ENCODE measurements around the gene FRMPD4.

Gene FRMPD4

DNA sequence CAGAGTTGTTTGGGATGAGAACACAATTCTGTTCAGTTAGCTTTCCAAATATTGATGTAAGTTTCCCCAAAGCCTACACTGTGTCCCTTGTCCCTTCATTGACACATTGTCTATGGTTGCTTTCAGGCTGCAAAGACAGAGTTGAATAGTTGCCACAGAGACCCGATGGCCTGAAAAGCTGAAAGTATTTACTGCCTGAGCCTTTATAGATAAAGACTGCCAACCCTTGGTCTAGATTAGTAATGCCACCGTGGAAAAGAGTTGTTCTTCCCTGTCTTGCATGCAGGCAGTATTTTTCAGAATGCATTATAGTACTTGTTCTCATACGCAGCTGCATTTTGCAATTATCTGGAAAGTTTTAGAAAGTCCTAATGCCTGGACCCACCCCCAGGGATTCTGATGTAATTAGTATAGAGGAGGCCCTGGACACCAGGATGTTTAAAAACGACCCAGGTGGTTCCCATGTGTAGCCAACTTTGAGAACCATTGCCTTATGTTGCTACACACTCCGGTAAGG, 180.8 kb downstream of the FRMPD4 start:
- H3K4me3 ChIP-seq (ENCODE audit: low read depth in 1 of 2, low read length in 2 of 2): no peak overlapping the region
- H3K4me1 ChIP-seq (ENCODE audit: control insufficient read depth in 1 of 2, insufficient read depth in 2 of 2, low read length in 2 of 2): no peaks in the 10 kb centered on the region
- no peak overlapping the region for H3K27ac ChIP-seq (ENCODE audit: low read depth, low read length)
- H3K36me3 ChIP-seq (ENCODE audit: control insufficient read depth in 1 of 2, insufficient read depth in 2 of 2, low read length in 2 of 2): no peaks in the 10 kb centered on the region
- H3K27me3 ChIP-seq (ENCODE audit: control insufficient read depth in 1 of 2, insufficient read depth in 2 of 2, low read length in 2 of 2): no peaks in the 10 kb centered on the region
- no peak overlapping the region for H3K9ac ChIP-seq (ENCODE audit: low read depth in 1 of 2, low read length in 2 of 2)
- no peaks in the 10 kb centered on the region for H3K9me3 ChIP-seq (ENCODE audit: control insufficient read depth in 1 of 2, low read length in 2 of 2)

DNA sequence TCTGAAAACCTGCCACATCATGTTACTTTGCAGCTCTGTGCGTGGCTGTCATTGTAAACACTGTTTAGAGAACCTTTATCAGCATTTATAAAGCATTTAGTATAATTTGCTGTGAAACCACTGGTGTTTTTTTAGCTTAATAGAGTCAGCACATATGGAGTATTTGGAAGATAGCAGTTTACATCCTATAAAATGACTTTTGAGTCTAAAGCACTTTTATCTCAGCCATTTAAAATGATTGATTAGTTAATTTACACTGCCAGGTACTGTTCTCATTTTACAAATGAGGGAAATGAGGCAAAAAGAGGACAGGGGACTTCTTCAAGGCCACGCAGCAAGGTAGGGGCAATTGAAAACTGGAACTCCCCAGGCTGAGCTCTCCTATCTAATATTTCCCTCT, 181.7 kb downstream of the FRMPD4 start:
- no peak overlapping the region for H3K9ac ChIP-seq (ENCODE audit: low read depth in 1 of 2, low read length in 2 of 2)
- no peaks in the 10 kb centered on the region for H3K4me1 ChIP-seq (ENCODE audit: control insufficient read depth in 1 of 2, insufficient read depth in 2 of 2, low read length in 2 of 2)
- H3K9me3 ChIP-seq (ENCODE audit: control insufficient read depth in 1 of 2, low read length in 2 of 2): no peaks in the 10 kb centered on the region
- no peak overlapping the region for H3K4me3 ChIP-seq (ENCODE audit: low read depth in 1 of 2, low read length in 2 of 2)
- H3K36me3 ChIP-seq (ENCODE audit: control insufficient read depth in 1 of 2, insufficient read depth in 2 of 2, low read length in 2 of 2): no peaks in the 10 kb centered on the region
- H3K27me3 ChIP-seq (ENCODE audit: control insufficient read depth in 1 of 2, insufficient read depth in 2 of 2, low read length in 2 of 2): no peaks in the 10 kb centered on the region
- H3K27ac ChIP-seq (ENCODE audit: low read depth, low read length): no peak overlapping the region

DNA sequence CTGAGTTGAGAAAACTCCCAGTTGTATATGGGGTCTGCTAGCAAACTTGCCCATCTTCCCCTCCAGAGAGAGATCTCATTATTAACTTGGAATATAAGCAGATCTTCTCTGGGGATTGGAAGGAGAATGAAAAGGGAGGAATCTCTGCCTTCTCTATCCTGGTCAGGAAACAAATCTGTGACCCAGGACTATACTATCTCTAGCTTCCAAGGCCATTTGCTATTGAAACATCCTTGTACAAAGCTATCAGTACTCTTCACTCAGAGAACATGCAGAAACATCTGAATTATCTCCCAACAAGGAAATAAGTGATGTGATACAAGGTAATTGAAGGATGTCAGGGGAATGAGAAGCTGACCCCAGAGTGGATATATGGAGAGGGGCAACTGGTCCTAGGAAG, 183.8 kb downstream of the FRMPD4 start:
- H3K27ac ChIP-seq (ENCODE audit: low read depth, low read length): no peak overlapping the region
- no peak overlapping the region for H3K4me3 ChIP-seq (ENCODE audit: low read depth in 1 of 2, low read length in 2 of 2)
- H3K9ac ChIP-seq (ENCODE audit: low read depth in 1 of 2, low read length in 2 of 2): no peak overlapping the region
- H3K27me3 ChIP-seq (ENCODE audit: control insufficient read depth in 1 of 2, insufficient read depth in 2 of 2, low read length in 2 of 2): no peaks in the 10 kb centered on the region
- no peaks in the 10 kb centered on the region for H3K4me1 ChIP-seq (ENCODE audit: control insufficient read depth in 1 of 2, insufficient read depth in 2 of 2, low read length in 2 of 2)
- no peaks in the 10 kb centered on the region for H3K9me3 ChIP-seq (ENCODE audit: control insufficient read depth in 1 of 2, low read length in 2 of 2)
- no peaks in the 10 kb centered on the region for H3K36me3 ChIP-seq (ENCODE audit: control insufficient read depth in 1 of 2, insufficient read depth in 2 of 2, low read length in 2 of 2)

DNA sequence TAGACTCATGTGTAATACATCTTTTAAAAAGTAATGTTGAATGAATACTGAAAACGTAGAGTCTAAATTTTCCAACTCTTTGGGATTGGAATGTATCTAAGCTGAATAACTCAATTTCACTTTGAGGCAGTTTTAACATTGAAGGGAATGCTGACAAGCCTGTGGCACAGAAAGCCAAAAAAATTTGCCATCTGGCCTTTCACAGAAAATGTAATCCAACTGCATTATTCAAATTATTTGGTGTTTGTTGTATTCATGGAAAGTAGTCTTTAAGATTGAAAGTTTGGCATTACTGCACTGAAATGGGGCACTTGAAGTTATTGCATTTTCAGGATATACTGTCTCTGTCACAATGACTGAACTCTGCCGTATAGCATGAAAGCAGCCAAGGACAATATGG, 186.9 kb downstream of the FRMPD4 start:
- Histone ChIP-seq H3K27me3 (ENCODE audit: control insufficient read depth in 1 of 2, insufficient read depth in 2 of 2, low read length in 2 of 2) (no peaks in the 10 kb centered on the region), H3K27ac (ENCODE audit: low read depth, low read length) (no peak overlapping the region), H3K4me1 (ENCODE audit: control insufficient read depth in 1 of 2, insufficient read depth in 2 of 2, low read length in 2 of 2) (no peaks in the 10 kb centered on the region)

DNA sequence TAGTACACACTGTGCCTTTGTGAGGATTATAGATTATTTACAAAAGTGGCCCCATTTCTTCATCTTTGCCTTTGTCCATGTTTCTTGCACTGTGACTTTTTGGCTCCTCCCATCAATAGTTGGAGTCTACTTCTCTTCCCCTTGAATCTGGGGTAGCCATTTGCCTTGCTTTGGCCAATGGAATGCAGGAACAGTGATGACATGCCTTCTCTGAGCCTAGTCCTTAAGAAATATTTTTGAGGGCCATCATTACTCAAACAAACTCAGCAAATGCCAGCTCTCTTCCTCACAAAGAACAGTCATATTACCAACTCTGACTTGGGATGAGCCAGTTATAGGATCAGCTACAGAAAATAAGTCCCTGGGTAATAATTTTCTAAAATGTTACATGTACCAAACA, 189.6 kb downstream of the FRMPD4 start:
- Histone ChIP-seq H3K9me3 (ENCODE audit: control insufficient read depth in 1 of 2, low read length in 2 of 2) (no peaks in the 10 kb centered on the region), H3K27ac (ENCODE audit: low read depth, low read length) (no peak overlapping the region), H3K4me3 (ENCODE audit: low read depth in 1 of 2, low read length in 2 of 2) (no peak overlapping the region), H3K36me3 (ENCODE audit: control insufficient read depth in 1 of 2, insufficient read depth in 2 of 2, low read length in 2 of 2) (no peaks in the 10 kb centered on the region), H3K9ac (ENCODE audit: low read depth in 1 of 2, low read length in 2 of 2) (no peak overlapping the region), H3K4me1 (ENCODE audit: control insufficient read depth in 1 of 2, insufficient read depth in 2 of 2, low read length in 2 of 2) (no peaks in the 10 kb centered on the region), H3K27me3 (ENCODE audit: control insufficient read depth in 1 of 2, insufficient read depth in 2 of 2, low read length in 2 of 2) (no peaks in the 10 kb centered on the region)

More for the DNA sequence above, 186.9 kb downstream of the FRMPD4 start:
- no peak overlapping the region for H3K9ac ChIP-seq (ENCODE audit: low read depth in 1 of 2, low read length in 2 of 2)
- no peaks in the 10 kb centered on the region for H3K9me3 ChIP-seq (ENCODE audit: control insufficient read depth in 1 of 2, low read length in 2 of 2)
- no peaks in the 10 kb centered on the region for H3K36me3 ChIP-seq (ENCODE audit: control insufficient read depth in 1 of 2, insufficient read depth in 2 of 2, low read length in 2 of 2)
- H3K4me3 ChIP-seq (ENCODE audit: low read depth in 1 of 2, low read length in 2 of 2): no peak overlapping the region

DNA sequence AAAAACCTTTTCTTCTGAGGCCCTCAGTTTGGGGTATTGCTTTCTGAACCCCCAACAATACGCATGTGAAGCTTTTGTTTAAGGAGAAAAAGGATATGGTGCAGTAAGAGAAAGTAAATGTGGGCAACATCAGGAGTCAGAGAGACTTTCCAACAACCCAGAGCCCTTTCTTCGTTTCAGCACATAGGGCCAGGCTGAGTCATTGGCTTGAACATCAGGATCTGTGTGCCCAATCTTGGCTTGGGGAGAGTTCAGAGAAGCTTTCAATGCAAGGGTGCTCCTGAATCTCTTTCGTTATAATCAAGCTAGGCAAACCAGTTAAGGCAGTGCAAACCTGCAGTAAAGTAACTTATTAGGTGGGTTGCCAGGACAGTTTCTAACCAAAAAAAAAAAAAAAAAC, 191.2 kb downstream of the FRMPD4 start:
- no peak overlapping the region for H3K27ac ChIP-seq (ENCODE audit: low read depth, low read length)
- H3K27me3 ChIP-seq (ENCODE audit: control insufficient read depth in 1 of 2, insufficient read depth in 2 of 2, low read length in 2 of 2): no peaks in the 10 kb centered on the region
- no peaks in the 10 kb centered on the region for H3K36me3 ChIP-seq (ENCODE audit: control insufficient read depth in 1 of 2, insufficient read depth in 2 of 2, low read length in 2 of 2)
- H3K4me1 ChIP-seq (ENCODE audit: control insufficient read depth in 1 of 2, insufficient read depth in 2 of 2, low read length in 2 of 2): no peaks in the 10 kb centered on the region
- H3K9ac ChIP-seq (ENCODE audit: low read depth in 1 of 2, low read length in 2 of 2): no peak overlapping the region
- H3K4me3 ChIP-seq (ENCODE audit: low read depth in 1 of 2, low read length in 2 of 2): no peak overlapping the region
- no peaks in the 10 kb centered on the region for H3K9me3 ChIP-seq (ENCODE audit: control insufficient read depth in 1 of 2, low read length in 2 of 2)

DNA sequence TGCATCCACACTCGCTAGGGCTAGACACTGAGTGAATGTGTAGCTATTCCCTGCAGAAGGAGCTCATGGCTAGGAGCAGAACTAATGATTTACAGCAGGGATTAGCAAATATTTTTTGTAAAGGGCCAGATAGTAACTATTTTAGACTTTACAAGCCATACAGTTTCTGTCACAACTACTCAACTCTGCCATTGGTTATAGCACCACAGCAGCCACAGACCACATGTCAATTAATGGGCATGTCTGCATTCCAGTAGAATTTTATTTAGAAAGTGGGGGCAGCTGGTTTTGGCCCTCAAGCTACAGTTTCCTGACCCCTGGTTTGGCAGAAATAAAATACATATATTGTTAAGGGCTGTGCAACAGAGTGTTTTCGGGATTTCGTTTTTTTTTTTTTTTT, 192.6 kb downstream of the FRMPD4 start:
- Histone ChIP-seq H3K9ac (ENCODE audit: low read depth in 1 of 2, low read length in 2 of 2) (no peak overlapping the region), H3K36me3 (ENCODE audit: control insufficient read depth in 1 of 2, insufficient read depth in 2 of 2, low read length in 2 of 2) (no peaks in the 10 kb centered on the region), H3K4me3 (ENCODE audit: low read depth in 1 of 2, low read length in 2 of 2) (no peak overlapping the region), H3K27me3 (ENCODE audit: control insufficient read depth in 1 of 2, insufficient read depth in 2 of 2, low read length in 2 of 2) (no peaks in the 10 kb centered on the region), H3K4me1 (ENCODE audit: control insufficient read depth in 1 of 2, insufficient read depth in 2 of 2, low read length in 2 of 2) (no peaks in the 10 kb centered on the region), H3K9me3 (ENCODE audit: control insufficient read depth in 1 of 2, low read length in 2 of 2) (no peaks in the 10 kb centered on the region), H3K27ac (ENCODE audit: low read depth, low read length) (no peak overlapping the region)

DNA sequence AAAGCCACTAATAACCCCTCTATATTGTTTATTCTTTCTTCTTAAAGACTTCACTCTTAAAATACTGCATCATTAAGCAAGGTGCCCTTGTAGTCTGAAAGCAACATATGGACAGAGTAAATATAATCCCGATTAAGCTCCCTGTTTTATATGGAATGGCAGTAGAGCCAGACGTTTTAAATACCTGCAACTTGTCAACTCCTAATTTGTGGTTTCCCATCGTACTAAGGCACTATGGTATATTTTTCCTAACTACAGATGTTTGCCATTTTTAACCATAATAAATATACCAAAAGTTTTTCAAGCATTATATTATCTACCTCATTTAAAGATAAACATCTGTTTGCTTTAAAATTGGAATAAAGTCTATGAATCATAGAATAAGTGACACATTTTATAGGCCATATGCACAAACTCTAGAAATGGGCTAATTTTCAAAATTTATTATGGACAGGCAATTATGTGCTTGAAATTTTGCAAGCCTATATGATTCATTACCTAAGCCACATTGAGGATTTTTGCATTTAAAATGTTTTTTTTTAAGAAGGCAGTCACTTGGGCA, 194.6 kb downstream of the FRMPD4 start:
- Histone ChIP-seq H3K4me1 (ENCODE audit: control insufficient read depth in 1 of 2, insufficient read depth in 2 of 2, low read length in 2 of 2) (no peaks in the 10 kb centered on the region), H3K9ac (ENCODE audit: low read depth in 1 of 2, low read length in 2 of 2) (no peak overlapping the region), H3K4me3 (ENCODE audit: low read depth in 1 of 2, low read length in 2 of 2) (no peak overlapping the region), H3K27ac (ENCODE audit: low read depth, low read length) (no peak overlapping the region), H3K27me3 (ENCODE audit: control insufficient read depth in 1 of 2, insufficient read depth in 2 of 2, low read length in 2 of 2) (no peaks in the 10 kb centered on the region), H3K36me3 (ENCODE audit: control insufficient read depth in 1 of 2, insufficient read depth in 2 of 2, low read length in 2 of 2) (no peaks in the 10 kb centered on the region), H3K9me3 (ENCODE audit: control insufficient read depth in 1 of 2, low read length in 2 of 2) (no peaks in the 10 kb centered on the region)

DNA sequence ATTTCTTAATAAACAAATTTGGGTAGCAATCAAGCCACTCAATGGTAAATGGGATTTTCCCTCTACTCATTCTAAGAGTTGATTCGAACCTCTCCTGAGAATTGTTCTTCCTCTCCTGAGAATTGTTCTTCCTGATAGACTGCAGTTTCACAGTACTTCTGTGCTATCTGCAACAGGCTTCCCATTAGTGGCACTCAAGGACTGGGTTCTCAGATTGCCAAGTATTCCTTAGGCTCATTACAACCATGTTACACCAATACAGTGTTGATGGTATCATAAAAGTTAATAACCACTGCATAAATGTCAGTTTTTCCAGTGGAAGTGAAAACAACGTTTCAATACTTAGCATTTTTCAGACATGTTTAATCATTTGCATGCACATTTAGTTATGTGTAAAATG, 201.6 kb downstream of the FRMPD4 start:
- Histone ChIP-seq H3K27ac (ENCODE audit: low read depth, low read length) (no peak overlapping the region), H3K9me3 (ENCODE audit: control insufficient read depth in 1 of 2, low read length in 2 of 2) (no peaks in the 10 kb centered on the region), H3K9ac (ENCODE audit: low read depth in 1 of 2, low read length in 2 of 2) (no peak overlapping the region), H3K4me3 (ENCODE audit: low read depth in 1 of 2, low read length in 2 of 2) (no peak overlapping the region), H3K4me1 (ENCODE audit: control insufficient read depth in 1 of 2, insufficient read depth in 2 of 2, low read length in 2 of 2) (no peaks in the 10 kb centered on the region), H3K36me3 (ENCODE audit: control insufficient read depth in 1 of 2, insufficient read depth in 2 of 2, low read length in 2 of 2) (no peaks in the 10 kb centered on the region), H3K27me3 (ENCODE audit: control insufficient read depth in 1 of 2, insufficient read depth in 2 of 2, low read length in 2 of 2) (no peaks in the 10 kb centered on the region)

DNA sequence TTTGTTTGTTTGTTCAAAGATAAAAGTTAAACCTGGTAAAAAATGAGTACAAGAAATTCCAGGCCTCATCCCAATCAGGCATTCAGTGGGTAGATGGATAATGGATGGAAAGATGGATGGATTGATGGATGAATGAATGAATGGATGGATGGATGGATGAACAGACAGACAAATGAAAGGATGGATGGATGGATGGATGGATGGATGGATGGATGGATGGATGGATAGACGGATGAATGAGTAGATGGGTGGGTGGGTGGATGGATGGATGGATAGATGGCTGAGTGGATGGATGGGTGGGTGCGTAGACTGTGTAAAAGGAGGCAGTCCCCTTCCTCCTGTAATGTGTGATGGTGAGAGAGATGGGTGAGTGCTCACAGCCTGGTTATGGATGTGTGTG, 206.7 kb downstream of the FRMPD4 start:
- Histone ChIP-seq H3K9me3 (ENCODE audit: control insufficient read depth in 1 of 2, low read length in 2 of 2) (no peaks in the 10 kb centered on the region), H3K4me1 (ENCODE audit: control insufficient read depth in 1 of 2, insufficient read depth in 2 of 2, low read length in 2 of 2) (no peaks in the 10 kb centered on the region), H3K27me3 (ENCODE audit: control insufficient read depth in 1 of 2, insufficient read depth in 2 of 2, low read length in 2 of 2) (no peaks in the 10 kb centered on the region), H3K27ac (ENCODE audit: low read depth, low read length) (no peak overlapping the region), H3K36me3 (ENCODE audit: control insufficient read depth in 1 of 2, insufficient read depth in 2 of 2, low read length in 2 of 2) (no peaks in the 10 kb centered on the region), H3K9ac (ENCODE audit: low read depth in 1 of 2, low read length in 2 of 2) (no peak overlapping the region), H3K4me3 (ENCODE audit: low read depth in 1 of 2, low read length in 2 of 2) (no peak overlapping the region)

DNA sequence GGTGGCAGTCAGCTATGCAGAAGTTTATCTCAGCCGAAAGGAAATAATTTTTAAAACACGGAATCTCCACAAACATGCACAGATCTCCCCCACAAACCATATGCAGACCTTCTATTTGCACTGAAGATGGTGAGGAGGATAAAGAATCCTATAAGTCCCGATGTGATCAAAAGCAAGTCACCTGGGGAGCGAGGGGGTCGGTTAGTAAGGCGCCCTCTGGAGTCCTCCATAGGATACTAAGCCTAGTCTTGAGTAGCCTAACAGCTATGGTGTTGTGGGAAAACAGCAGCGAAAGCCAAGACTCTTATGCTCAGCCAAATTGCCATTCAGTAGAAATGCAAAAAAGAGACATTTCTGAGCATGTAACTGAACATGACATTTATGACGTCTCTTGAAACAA, 210.9 kb downstream of the FRMPD4 start:
- Histone ChIP-seq H3K27ac (ENCODE audit: low read depth, low read length) (no peak overlapping the region), H3K9me3 (ENCODE audit: control insufficient read depth in 1 of 2, low read length in 2 of 2) (no peaks in the 10 kb centered on the region), H3K36me3 (ENCODE audit: control insufficient read depth in 1 of 2, insufficient read depth in 2 of 2, low read length in 2 of 2) (no peaks in the 10 kb centered on the region), H3K4me3 (ENCODE audit: low read depth in 1 of 2, low read length in 2 of 2) (no peak overlapping the region), H3K4me1 (ENCODE audit: control insufficient read depth in 1 of 2, insufficient read depth in 2 of 2, low read length in 2 of 2) (no peaks in the 10 kb centered on the region), H3K27me3 (ENCODE audit: control insufficient read depth in 1 of 2, insufficient read depth in 2 of 2, low read length in 2 of 2) (no peaks in the 10 kb centered on the region), H3K9ac (ENCODE audit: low read depth in 1 of 2, low read length in 2 of 2) (no peak overlapping the region)
